HCT116 (cell line): ENCODE measurements around the gene GRK6. TPM values are rescaled to one million over a fixed set of nuclear protein-coding genes. Genes with fewer than 3 reads are reported as not detected.

Experiments used
- ATAC-seq: fragments of 200-7000 bp; cut with Tn5 transposase; 2 replicates; pipeline ENCODE4 v1.9.1; 2020; ENCODE audit warnings: mild to moderate bottlenecking, moderate library complexity
- BruUV-seq: library from RNA; stranded (reverse); fragments of 400-500 nt; replicated peaks from 2 replicates; lab custom pipeline; 2021; lab: Mats Ljungman, UMichigan
- CTCF ChIA-PET: fragments of 300-600 bp; sonication (Branson Sonifier 250); formaldehyde crosslinking; loops from one replicate; lab custom pipeline; 2021; ENCODE audit warnings: antibody characterized with exemption; lab: Charles Lee
- POLR2A ChIA-PET: fragments of 300-600, 350-600 bp; sonication (Branson Sonifier 250); formaldehyde crosslinking; loops from one replicate; lab custom pipeline; 2021; ENCODE audit warnings: antibody characterized with exemption; lab: Charles Lee
- RAD21 ChIA-PET, 2 experiments: fragments of 300-600 bp; sonication (Branson Sonifier 250); formaldehyde crosslinking; loops; one replicate each; lab custom pipeline; 2023; ENCODE audit warnings: low total read pairs in 2 of 2; ENCODE audit not compliant: uncharacterized antibody in 2 of 2, unreplicated experiment in 2 of 2, low non-redundant PET in 1 of 2; lab: Charles Lee
- DNase-seq: peaks from one replicate; pipeline ENCODE4 v3.0.0-alpha.2; 2010; ENCODE audit warnings: low read depth, low spot score
- H2AFZ ChIP-seq: fragments of 200-600 bp; shearing (Covaris generic), sonication (generic); 2 replicates; pipeline ENCODE4 v1.6.1; 2017; ENCODE audit warnings: low read depth, mixed run types, mixed read lengths, antibody characterized with exemption, low read length; ENCODE audit not compliant: poor library complexity, severe bottlenecking
- H3K27ac ChIP-seq: 2 replicates; pipeline ENCODE4 v1.5.1; 2012; ENCODE audit warnings: low read depth, low read length
- H3K27me3 ChIP-seq: fragments of 200-600 bp; sonication (generic); 2 replicates; pipeline ENCODE4 v1.6.1; 2016; ENCODE audit warnings: mixed run types, low read length, mixed read lengths; ENCODE audit not compliant: insufficient read depth
- H3K36me3 ChIP-seq, 2 experiments: fragments of 200-500 bp in 1 of 2; fragments of 200-600 bp in 1 of 2; sonication (Bioruptor generic) in 1 of 2; sonication (generic) in 1 of 2; 2 replicates each; pipeline versions ENCODE4 v1.5.1 to v1.6.1; 2014 to 2016; ENCODE audit warnings: low read length in 2 of 2, inconsistent platforms in 1 of 2, mixed read lengths in 1 of 2, mixed run types in 1 of 2; ENCODE audit not compliant: insufficient read depth in 2 of 2, control insufficient read depth in 1 of 2
- H3K4me1 ChIP-seq, 2 experiments: fragments of 200-600 bp in 1 of 2; sonication (generic) in 1 of 2; 2 replicates each; pipeline versions ENCODE4 v1.5.1 to v1.6.1; 2012 to 2017; ENCODE audit warnings: low read length in 2 of 2, inconsistent platforms in 1 of 2, mild to moderate bottlenecking in 1 of 2, mixed read lengths in 1 of 2, mixed run types in 1 of 2, moderate library complexity in 1 of 2; ENCODE audit not compliant: insufficient read depth in 2 of 2, control insufficient read depth in 1 of 2
- H3K4me2 ChIP-seq: fragments of 200-600 bp; sonication (generic); 2 replicates; pipeline ENCODE4 v1.6.1; 2017; ENCODE audit warnings: mixed run types, low read length, mixed read lengths
- H3K4me3 ChIP-seq, 2 experiments: fragments of 200-600 bp in 1 of 2; sonication (generic) in 1 of 2; replicated peaks in 1 of 2; 2 replicates each; pipeline ENCODE4 v1.5.1; 2011 to 2016; ENCODE audit warnings: low read length in 2 of 2, control low read depth in 1 of 2, low read depth in 1 of 2, mild to moderate bottlenecking in 1 of 2, mixed read lengths in 1 of 2, mixed run types in 1 of 2
- H3K79me2 ChIP-seq: fragments of 200-600 bp; sonication (generic); 2 replicates; pipeline ENCODE4 v1.6.1; 2017; ENCODE audit warnings: mild to moderate bottlenecking, mixed run types, low read length, moderate library complexity, mixed read lengths; ENCODE audit not compliant: insufficient read depth
- H3K9ac ChIP-seq: fragments of 200-600 bp; sonication (generic); 2 replicates; pipeline ENCODE4 v1.6.1; 2016; ENCODE audit warnings: low read length, mixed read lengths
- H3K9me2 ChIP-seq: fragments of 200-600 bp; sonication (generic), shearing (Covaris generic); 2 replicates; pipeline ENCODE4 v1.6.1; 2017; ENCODE audit warnings: mixed run types, mild to moderate bottlenecking, moderate library complexity; ENCODE audit not compliant: insufficient read depth
- H3K9me3 ChIP-seq, 2 experiments: fragments of 200-500 bp in 1 of 2; fragments of 200-600 bp in 1 of 2; sonication (Bioruptor generic) in 1 of 2; sonication (generic) in 1 of 2; 2 replicates each; pipeline ENCODE4 v1.6.1; 2014 to 2017; ENCODE audit warnings: low read length in 2 of 2, mixed read lengths in 2 of 2, inconsistent platforms in 1 of 2, low read depth in 1 of 2, mild to moderate bottlenecking in 1 of 2, mixed run types in 1 of 2, moderate library complexity in 1 of 2; ENCODE audit not compliant: control insufficient read depth in 1 of 2, insufficient read depth in 1 of 2
- H4K20me1 ChIP-seq: fragments of 200-600 bp; sonication (generic), shearing (Covaris generic); 2 replicates; pipeline ENCODE4 v1.6.1; 2017; ENCODE audit warnings: mixed run types, mild to moderate bottlenecking, moderate library complexity; ENCODE audit not compliant: insufficient read depth
- CTCF ChIP-seq, 3 experiments: fragments of 200-600 bp in 1 of 3; sonication (generic) in 1 of 3; IDR thresholded peaks in 2 of 3; conservative IDR thresholded peaks in 1 of 3; 2 replicates each; pipeline ENCODE4 v1.5.1; 2012 to 2017; ENCODE audit warnings: low read depth in 2 of 3, low read length in 2 of 3, antibody characterized with exemption in 1 of 3, borderline replicate concordance in 1 of 3, control low read depth in 1 of 3, mild to moderate bottlenecking in 1 of 3, mixed read lengths in 1 of 3, mixed run types in 1 of 3, moderate library complexity in 1 of 3; ENCODE audit not compliant: insufficient read depth in 1 of 3
- RAD21 ChIP-seq: IDR thresholded peaks from 2 replicates; pipeline ENCODE4 v1.6.1; 2012; ENCODE audit warnings: low read depth, mild to moderate bottlenecking
- TCF7L2 ChIP-seq: IDR thresholded peaks from 2 replicates; pipeline ENCODE4 v1.7.0; 2011; ENCODE audit warnings: borderline replicate concordance, inconsistent platforms; ENCODE audit not compliant: insufficient read depth, insufficient read length; ENCODE audit errors: extremely low read depth
- ZFX ChIP-seq: fragments of 450-650 bp; IDR thresholded peaks from 2 replicates; pipeline ENCODE4 v1.6.1; 2017
- intact Hi-C: fragments of 100-400 bp; cut with micrococcal nuclease; formaldehyde crosslinking; loops from 2 replicates; pipeline ENCODE4 v1.10.0; 2022
- total RNA-seq: library from RNA; stranded (reverse); gene quantifications from one replicate; pipeline ENCODE4 v1.2.1, GENCODE V29; 2021; ENCODE audit not compliant: unreplicated experiment

GRK6 gene
- total RNA-seq, 1 experiment from 2014 or later, result 89.3 TPM

GRCh38 chr5:177456976-177457851 is 30.7 kb downstream of the GRK6 start:
- H3K4me2 ChIP-seq, result peak overlapping the region; percentile 96
- RAD21 ChIA-PET, result interaction anchor here (0.5 to 1.2 kb wide), 2 partner anchors 8 to 53 kb away, joined by 3 read pairs; no protein-coding TSS in a partner anchor
- CTCF ChIA-PET, result interaction anchor here (0.6 to 6.8 kb wide), 21 partner anchors 8 to 344 kb away, joined by 3 to 85 read pairs (median 4); partner anchors contain the start of genes GRK6, PDLIM7 and PFN3

More at GRCh38 chr5:177456976-177457851, 30.7 kb downstream of the GRK6 start:
- intact Hi-C loops, result loop anchor here (1.0 to 2.0 kb wide), 3 partner anchors 39 to 342 kb away; no protein-coding TSS in a partner anchor
- Histone ChIP-seq H3K27me3 (no peaks in the 10 kb centered on the region), H3K27ac (peak overlapping the region; percentile 96; the same call in 1 of the 2 replicates), H2AFZ (no peak overlapping the region), H3K9me2 (no peaks in the 10 kb centered on the region), H3K9ac (0 out of 2 replicates have a peak overlapping the region, but pooled peaks have one; percentile 39), H3K9me3 (no peaks in the 10 kb centered on the region), H3K36me3 (peaks cover 0 to 11% of the 10 kb centered on the region in 2 experiments; a peak in 1 of 4 replicates), H3K4me1 (peaks cover 15 to 48% of the 10 kb centered on the region in 2 experiments; a peak in 3 of 4 replicates), H3K79me2 (peaks cover 7% of the 10 kb centered on the region), H3K4me3 (no peak overlapping the region), H4K20me1 (no peaks in the 10 kb centered on the region)
- ATAC-seq (peak; percentile 60), DNase-seq (peak; percentile 97)
- BruUV-seq, result TSS peak; percentile 51
- POLR2A ChIA-PET, result interaction anchor here (0.8 to 1.7 kb wide), 9 partner anchors 9 to 149 kb away, joined by 3 to 9 read pairs (median 4); partner anchors contain the start of gene PDLIM7
- TF ChIP-seq TCF7L2 (no peak), RAD21 (no peak), ZFX (no peak), CTCF (IDR thresholded peaks at IDR 0.05 in 2 of 3, conservative IDR thresholded peaks at IDR 0.05 in 1 of 3; ENCODE audit: borderline replicate concordance in 1 of 3, insufficient read depth in 1 of 3, low read depth in 2 of 3, low read length in 2 of 3) (peak in 2 of 3 experiments; percentile 37 to 74; a peak in 4 of 6 replicates)
